Adrenal gland (tissue), 12 donors: ENCODE measurements around the gene CAT. TPM values are rescaled to one million over a fixed set of nuclear protein-coding genes. Genes with fewer than 3 reads are reported as not detected.

Experiments
- DNase-seq, 7 donors: peaks; one replicate each; pipeline ENCODE4 v3.0.0-alpha.2; 2019 to 2020
- H3K27ac ChIP-seq, 5 donors: fragments of 200-600 bp; sonication (generic) in 4 of 5; 1 replicate in 3 of 5; 2 replicates in 2 of 5; pipeline versions ENCODE4 v1.5.1 to v1.8.0; 2016 to 2020; ENCODE audit warnings: mild to moderate bottlenecking in 1 of 5
- H3K27me3 ChIP-seq: fragments of 200-600 bp; 2 replicates; pipeline ENCODE4 v1.8.0; 2021
- H3K36me3 ChIP-seq, 2 donors: fragments of 200-600 bp; replicated peaks in 1 of 2; 1 replicate in 1 of 2; 2 replicates in 1 of 2; pipeline versions ENCODE4 v1.5.1 to v1.8.0; 2018 to 2022
- H3K4me1 ChIP-seq, 2 donors: fragments of 200-600 bp; replicated peaks in 1 of 2; 1 replicate in 1 of 2; 2 replicates in 1 of 2; pipeline versions ENCODE4 v1.5.1 to v1.8.0; 2018 to 2021
- H3K4me3 ChIP-seq, 4 donors: fragments of 200-600 bp; sonication (generic) in 3 of 4; one replicate each; pipeline ENCODE4 v1.5.1; 2016 to 2018
- H3K9me3 ChIP-seq, 3 donors: fragments of 200-600 bp; sonication (generic) in 1 of 3; replicated peaks in 1 of 3; 1 replicate in 2 of 3; 2 replicates in 1 of 3; pipeline versions ENCODE4 v1.5.1 to v1.8.0; 2016 to 2021
- POLR2A ChIP-seq, 2 donors: fragments of 450-650 bp; IDR thresholded peaks; one replicate each; pipeline ENCODE4 v1.6.1; 2017; ENCODE audit warnings: antibody characterized with exemption in 2 of 2, mild to moderate bottlenecking in 2 of 2, moderate library complexity in 1 of 2
- WGBS, 4 donors: extraction: QIAGEN DNeasy Blood & Tissue Kit in 2 of 4; methylation state at CpG; one replicate each; pipeline versions ENCODE4 v1.1.5 to v1.1.7; 2013 to 2017; 5-methylcytosine and 5-hydroxymethylcytosine counted together
- intact Hi-C, 2 donors: fragments of 100-400 bp; cut with DNase I; formaldehyde crosslinking; loops; one replicate each; pipeline versions ENCODE4 v1.14.1 to v1.15.0; 2022 to 2023
- polyA plus RNA-seq, 3 donors: library from polyadenylated mRNA; stranded (reverse); fragments of 200-250 nt in 2 of 3; fragments of 350-450 nt in 1 of 3; fragmentation: Illumina TruSeq in 1 of 3; extraction: RNeasy Lipid Tissue Mini Kit (QIAGEN cat#74804) in 1 of 3; gene quantifications; one replicate each; pipeline ENCODE4 v1.2.3, GENCODE V29; 2013 to 2014
- total RNA-seq, 9 donors: library from RNA; depleted of rRNA in 4 of 9; stranded (reverse); fragments of >200 nt in 4 of 9; fragments of 120-200 nt in 1 of 9; fragmentation: NEBNext Ultra II Directional in 1 of 9; extraction: Animal tissue kit (Norgen Biotek cat#: 25700) in 1 of 9; gene quantifications; one replicate each; pipeline versions ENCODE4 v1.1.0 to v1.2.4, GENCODE V29; 2013 to 2023
- TF ChIP-seq, protein P1 (sequence below), 6 experiments: fragments of 450-650 bp in 4 of 6; fragments of 200-600 bp in 2 of 6; sonication (generic) in 1 of 6; IDR thresholded peaks; 1 replicate in 5 of 6; 2 replicates in 1 of 6; pipeline versions ENCODE4 v1.5.1 to v1.8.0; 2016 to 2021; ENCODE audit warnings: antibody characterized with exemption in 6 of 6, mild to moderate bottlenecking in 2 of 6, moderate library complexity in 1 of 6
- donor health status: healthy with polysubstance abuse.
- donor health status: Bipolar disorder and iron deficiency.
- donor health status: DM: yes; HTN: yes; CAD: no.
- donor health status: DM: no; HTN: no; CAD: no.
- donor health status: DM: no; HTN: no; CAD: no.
- donor health status: DM: yes; HTN: yes; CAD: no.

CAT gene
- total and polyA plus RNA-seq, 12 donors: 45.8 to 302 (median 209) TPM

DNA sequence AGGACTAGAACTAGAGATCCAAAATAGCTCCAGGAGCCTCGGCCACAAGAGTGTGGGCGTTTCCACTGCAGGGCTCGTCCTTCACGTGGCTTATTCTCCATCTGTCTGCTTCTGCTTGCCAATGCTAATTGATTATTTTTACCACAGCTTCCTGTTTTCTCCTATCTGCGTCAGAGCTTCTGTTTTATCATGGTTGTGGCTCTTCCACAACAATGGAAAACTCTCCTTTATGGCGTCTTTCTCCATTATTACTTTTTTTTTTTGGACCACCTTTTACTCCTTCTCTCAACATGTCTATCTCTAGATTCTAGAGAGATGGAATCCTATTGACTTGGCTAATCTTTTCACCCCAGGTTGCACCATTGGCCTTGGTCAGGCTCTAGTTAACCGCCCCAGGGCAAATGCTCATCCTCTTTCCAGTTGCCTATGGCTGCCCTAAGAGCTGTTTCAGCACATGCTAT is 25.9 kb downstream of the CAT start:
- Histone ChIP-seq H3K27ac (peak overlapping the region in 2 of 5 donors; percentile 22 to 38), H3K36me3 (peaks cover 0 to 52% of the 10 kb centered on the region in 2 donors), H3K9me3 (peaks cover 0 to 7% (median 6%) of the 10 kb centered on the region in 3 donors), H3K27me3 (no peaks in the 10 kb centered on the region), H3K4me3 (no peak overlapping the region), H3K4me1 (peaks cover under 1 to 7% of the 10 kb centered on the region in 2 donors)
- peak; percentile 21 to 61 (median 49) for DNase-seq
- TF ChIP-seq, protein P1, sequence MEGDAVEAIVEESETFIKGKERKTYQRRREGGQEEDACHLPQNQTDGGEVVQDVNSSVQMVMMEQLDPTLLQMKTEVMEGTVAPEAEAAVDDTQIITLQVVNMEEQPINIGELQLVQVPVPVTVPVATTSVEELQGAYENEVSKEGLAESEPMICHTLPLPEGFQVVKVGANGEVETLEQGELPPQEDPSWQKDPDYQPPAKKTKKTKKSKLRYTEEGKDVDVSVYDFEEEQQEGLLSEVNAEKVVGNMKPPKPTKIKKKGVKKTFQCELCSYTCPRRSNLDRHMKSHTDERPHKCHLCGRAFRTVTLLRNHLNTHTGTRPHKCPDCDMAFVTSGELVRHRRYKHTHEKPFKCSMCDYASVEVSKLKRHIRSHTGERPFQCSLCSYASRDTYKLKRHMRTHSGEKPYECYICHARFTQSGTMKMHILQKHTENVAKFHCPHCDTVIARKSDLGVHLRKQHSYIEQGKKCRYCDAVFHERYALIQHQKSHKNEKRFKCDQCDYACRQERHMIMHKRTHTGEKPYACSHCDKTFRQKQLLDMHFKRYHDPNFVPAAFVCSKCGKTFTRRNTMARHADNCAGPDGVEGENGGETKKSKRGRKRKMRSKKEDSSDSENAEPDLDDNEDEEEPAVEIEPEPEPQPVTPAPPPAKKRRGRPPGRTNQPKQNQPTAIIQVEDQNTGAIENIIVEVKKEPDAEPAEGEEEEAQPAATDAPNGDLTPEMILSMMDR (IDR thresholded peaks at IDR 0.05): no peak
- TF ChIP-seq POLR2A (IDR thresholded peaks at IDR 0.05): no peak
- WGBS, 4 donors: 39 to 53% (median 52%) methylated on average over 7 of the region's 7 CpGs
- intact Hi-C loops: no loop called here

DNA sequence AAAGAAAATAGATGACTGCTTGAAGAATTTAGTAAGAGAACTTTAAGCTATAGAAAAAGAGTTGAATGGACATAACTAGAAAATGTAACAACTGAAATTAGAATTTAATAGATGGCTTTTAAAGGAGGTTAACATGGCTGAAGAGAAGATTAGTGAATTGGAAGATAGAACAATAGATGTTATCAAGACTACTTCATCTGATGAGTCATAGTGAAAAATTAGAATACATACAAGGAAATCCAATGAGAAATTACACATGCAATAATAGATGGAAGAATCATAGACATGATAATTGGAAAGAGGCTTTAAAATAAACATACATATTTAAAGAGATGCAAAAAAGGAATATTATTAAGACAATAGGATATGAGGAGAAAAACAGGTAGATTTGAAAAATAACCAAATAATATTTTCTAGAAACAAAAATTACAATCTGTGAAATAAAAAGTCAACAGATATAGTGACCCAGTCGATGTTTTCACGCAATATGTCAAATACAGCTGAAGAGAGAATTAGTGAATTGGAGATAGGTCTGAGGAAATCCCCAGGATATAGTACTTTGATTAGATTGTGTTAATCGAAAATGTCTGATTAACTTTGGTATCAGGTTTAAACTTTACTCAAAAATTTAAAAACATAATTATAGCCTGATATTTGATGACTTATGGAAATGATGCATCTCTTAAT is 28.2 kb downstream of the CAT start:
- H3K36me3 ChIP-seq: peaks cover 0 to 64% of the 10 kb centered on the region in 2 donors
- 79 to 97% (median 95%) methylated on average over 3 of the region's 3 CpGs for WGBS, 4 donors
- DNase-seq: no peak
- H3K27ac ChIP-seq: no peak overlapping the region
- H3K4me1 ChIP-seq: peaks cover 0 to 7% of the 10 kb centered on the region in 2 donors
- H3K9me3 ChIP-seq: peaks cover 0 to 7% (median 6%) of the 10 kb centered on the region in 3 donors
- no peaks in the 10 kb centered on the region for H3K27me3 ChIP-seq
- TF ChIP-seq, protein P1 (IDR thresholded peaks at IDR 0.05): no peak
- TF ChIP-seq POLR2A (IDR thresholded peaks at IDR 0.05): no peak
- intact Hi-C loops: no loop called here
- H3K4me3 ChIP-seq: no peak overlapping the region

DNA sequence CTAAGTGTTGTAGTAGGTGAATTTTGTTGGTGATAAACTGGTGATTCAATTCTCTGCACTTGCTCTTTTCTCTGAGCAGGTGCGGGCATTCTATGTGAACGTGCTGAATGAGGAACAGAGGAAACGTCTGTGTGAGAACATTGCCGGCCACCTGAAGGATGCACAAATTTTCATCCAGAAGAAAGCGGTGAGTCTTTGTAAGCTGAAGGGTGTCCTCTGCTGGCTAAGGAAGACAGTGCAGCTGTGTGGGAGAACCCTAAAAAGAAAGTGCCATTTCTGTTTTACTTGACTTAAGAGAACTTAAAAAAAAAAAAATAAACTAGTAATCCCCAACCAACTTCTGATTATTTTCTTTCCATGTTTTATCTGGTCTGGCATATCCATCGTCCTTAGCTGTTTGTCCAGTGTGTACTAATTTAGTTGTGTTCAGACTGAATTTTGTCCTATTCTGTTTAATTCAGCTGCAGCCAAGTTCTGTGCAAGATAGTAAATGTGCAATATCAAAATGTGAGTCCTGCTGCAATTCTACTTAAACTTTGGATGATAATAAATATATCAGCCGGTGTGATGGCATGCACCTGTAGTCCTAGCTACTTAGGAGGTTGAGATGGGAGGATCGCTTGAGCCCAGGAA is 29.6 kb downstream of the CAT start:
- Histone ChIP-seq H3K36me3 (peaks cover 0 to 59% of the 10 kb centered on the region in 2 donors), H3K4me3 (no peak overlapping the region), H3K9me3 (peaks cover 0 to 7% (median 6%) of the 10 kb centered on the region in 3 donors), H3K27ac (no peak overlapping the region), H3K27me3 (no peaks in the 10 kb centered on the region), H3K4me1 (peaks cover 0 to 7% of the 10 kb centered on the region in 2 donors)
- intact Hi-C loops: no loop called here
- DNase-seq: peak in 5 of 7 donors; percentile 22 to 65 (median 46)
- WGBS, 4 donors: 79 to 81% (median 80%) methylated on average over 8 of the region's 8 CpGs
- TF ChIP-seq, protein P1 (IDR thresholded peaks at IDR 0.05): peak; percentile 42 to 80 (median 64)
- TF ChIP-seq POLR2A (IDR thresholded peaks at IDR 0.05): no peak

DNA sequence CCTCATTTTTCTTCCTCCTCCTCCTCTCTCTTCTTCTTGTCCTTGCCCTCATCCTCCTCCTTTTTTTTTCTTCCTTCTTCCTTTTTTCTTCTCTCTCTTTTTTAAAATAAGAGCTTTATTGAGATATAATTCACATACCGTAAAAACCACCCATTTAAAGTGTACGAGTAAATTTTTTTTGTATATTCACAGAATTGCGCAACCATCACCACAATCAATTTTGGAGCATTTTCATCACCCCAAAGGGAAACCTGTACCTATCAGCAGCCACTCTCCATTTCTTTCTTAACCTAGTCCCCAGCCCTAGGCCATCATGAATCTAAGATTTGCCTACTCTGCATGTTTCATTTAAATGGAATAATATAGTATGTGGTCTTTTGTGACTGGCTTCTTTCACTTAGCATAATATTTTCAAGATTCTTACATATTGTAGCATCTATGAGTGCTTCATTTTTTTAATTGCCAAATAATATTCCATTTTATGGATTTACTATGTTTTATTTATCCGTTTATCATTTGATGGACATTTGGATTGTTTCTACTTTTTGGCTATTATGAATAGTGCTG is 35.0 kb downstream of the CAT start:
- Histone ChIP-seq H3K4me3 (no peak overlapping the region), H3K4me1 (no peaks in the 10 kb centered on the region), H3K9me3 (no peaks in the 10 kb centered on the region), H3K27me3 (no peaks in the 10 kb centered on the region), H3K36me3 (peaks cover 0 to 36% of the 10 kb centered on the region in 2 donors), H3K27ac (no peak overlapping the region)
- intact Hi-C loops: no loop called here
- DNase-seq: no peak
- TF ChIP-seq, protein P1 (IDR thresholded peaks at IDR 0.05): no peak
- TF ChIP-seq POLR2A (IDR thresholded peaks at IDR 0.05): no peak
- WGBS, 4 donors: 90 to 95% (median 93%) methylated on average over 4 of the region's 4 CpGs
